ENCODE measurements around the gene PITHD1.
"Not testable (repeated sequence)": the region's sequence is repeated elsewhere in the genome, so short reads cannot be mapped to it uniquely, and the experiment has no call there.

The PITHD1 gene

GRCh38 chr1:23797478-23798448 is 19.5 kb downstream of the PITHD1 start:
- no peak for DNase-seq

GRCh38 chr1:23798662-23799142 is 20.5 kb downstream of the PITHD1 start:
- DNase-seq, result no peak

GRCh38 chr1:23799255-23799569 is 21.0 kb downstream of the PITHD1 start:
- DNase-seq, result no peak

GRCh38 chr1:23799570-23800399 is 21.6 kb downstream of the PITHD1 start:
- DNase-seq, result peak in 13 of 56 donors; percentile 18 to 70 (median 50)

GRCh38 chr1:23800400-23801337 is 22.5 kb downstream of the PITHD1 start, which contains the start of gene GALE:
Gene GALE, minus strand, starts transcription at chr1:23800754. Its CDS starts 1,747 bp downstream, at chr1:23799007.
- peak; percentile 71 to 98 (median 94) for DNase-seq

GRCh38 chr1:23801338-23801748 is 23.1 kb downstream of the PITHD1 start:
- no peak for DNase-seq

- peak in 1 of 56 donors; percentile 8 for DNase-seq
Observed at GRCh38 chr1:23801876-23802275, 23.7 kb downstream of the PITHD1 start.

GRCh38 chr1:23802809-23803342 is 24.7 kb downstream of the PITHD1 start:
- DNase-seq, result not testable (repeated sequence)

GRCh38 chr1:23803674-23804073 is 25.5 kb downstream of the PITHD1 start:
- DNase-seq, result no peak

GRCh38 chr1:23804183-23804835 is 26.1 kb downstream of the PITHD1 start:
- no peak for DNase-seq

- no peak for DNase-seq
Observed at GRCh38 chr1:23805025-23805424, 26.8 kb downstream of the PITHD1 start.

- no peak for DNase-seq
Observed at GRCh38 chr1:23806280-23806679, 28.1 kb downstream of the PITHD1 start.

GRCh38 chr1:23807453-23807852 is 29.2 kb downstream of the PITHD1 start:
- no peak for DNase-seq

- DNase-seq, result peak in 35 of 56 donors; percentile 7 to 68 (median 27)
Observed at GRCh38 chr1:23809751-23810171, 31.5 kb downstream of the PITHD1 start.

GRCh38 chr1:23810818-23811540 is 32.8 kb downstream of the PITHD1 start:
- DNase-seq, result peak in 12 of 56 donors; percentile 8 to 36 (median 18)

GRCh38 chr1:23814016-23814415 is 35.8 kb downstream of the PITHD1 start:
- no peak for DNase-seq

- DNase-seq, result no peak
Observed at GRCh38 chr1:23816361-23816760, 38.1 kb downstream of the PITHD1 start.

GRCh38 chr1:23816906-23817305 is 38.7 kb downstream of the PITHD1 start:
- DNase-seq, result no peak

GRCh38 chr1:23817633-23818032 is 39.4 kb downstream of the PITHD1 start:
- DNase-seq, result no peak

Measured in nucleus accumbens (tissue), 56 donors.